WTC11 (cell line): ENCODE measurements around the gene KLHL5. TPM values are rescaled to one million over a fixed set of nuclear protein-coding genes. Genes with fewer than 3 reads are reported as not detected.

Experiments used
- ATAC-seq: fragments of 200-7000 bp; cut with Tn5 transposase; 2 replicates; pipeline ENCODE4 v1.10.0; 2021; ENCODE audit warnings: mild to moderate bottlenecking, moderate library complexity
- CTCF ChIA-PET: fragments of 300-600 bp; sonication (Branson Sonifier 250); formaldehyde crosslinking; loops from one replicate; lab custom pipeline; 2021; ENCODE audit warnings: antibody characterized with exemption; lab: Charles Lee
- POLR2A ChIA-PET: fragments of 350-600 bp; sonication (Branson Sonifier 250); formaldehyde crosslinking; loops from one replicate; lab custom pipeline; 2021; ENCODE audit warnings: antibody characterized with exemption; lab: Charles Lee
- DNase-seq: peaks from one replicate; pipeline ENCODE4 v3.0.0; 2021; ENCODE audit warnings: low spot score
- H3K27ac Mint-ChIP-seq: 2 replicates; pipeline ENCODE4 v1.8.0; 2021; ENCODE audit warnings: mixed read lengths
- H3K27me3 Mint-ChIP-seq: 2 replicates; pipeline ENCODE4 v1.8.0; 2021; ENCODE audit warnings: low read depth, mild to moderate bottlenecking, moderate library complexity, mixed read lengths
- H3K36me3 Mint-ChIP-seq: 2 replicates; pipeline ENCODE4 v1.8.0; 2021; ENCODE audit warnings: mixed read lengths
- H3K4me1 Mint-ChIP-seq: 2 replicates; pipeline ENCODE4 v1.8.0; 2022; ENCODE audit warnings: mixed read lengths
- H3K4me3 Mint-ChIP-seq: 2 replicates; pipeline ENCODE4 v1.8.0; 2021; ENCODE audit warnings: mild to moderate bottlenecking, moderate library complexity, mixed read lengths
- H3K9me3 Mint-ChIP-seq: 2 replicates; pipeline ENCODE4 v1.8.0; 2021; ENCODE audit warnings: mixed read lengths
- E2F5 ChIP-seq: sonication (generic); formaldehyde crosslinking; IDR thresholded peaks from 2 replicates; pipeline ENCODE4 v1.8.1; 2022; ENCODE audit warnings: mild to moderate bottlenecking, moderate library complexity, missing genetic modification reagents
- ERG ChIP-seq: fragments of 250-450 bp; sonication (Bioruptor Pico); IDR thresholded peaks from 2 replicates; pipeline ENCODE4 v1.8.0; 2021; ENCODE audit warnings: mild to moderate bottlenecking
- GTF2I ChIP-seq: fragments of 250-450 bp; sonication (Bioruptor Pico); conservative IDR thresholded peaks from 2 replicates; pipeline ENCODE4 v1.4.0; 2021; ENCODE audit warnings: mild to moderate bottlenecking
- NR2C2 ChIP-seq: sonication (generic); formaldehyde crosslinking; IDR thresholded peaks from 2 replicates; pipeline ENCODE4 v1.8.0; 2022; ENCODE audit warnings: mild to moderate bottlenecking, missing genetic modification reagents
- PRDM15 ChIP-seq: sonication (generic); formaldehyde crosslinking; IDR thresholded peaks from 2 replicates; pipeline ENCODE4 v1.8.0; 2022; ENCODE audit warnings: missing genetic modification reagents
- SMAD4 ChIP-seq: sonication (generic); formaldehyde crosslinking; IDR thresholded peaks from 2 replicates; pipeline ENCODE4 v1.8.0; 2022; ENCODE audit warnings: mild to moderate bottlenecking, missing genetic modification reagents
- TCF7 ChIP-seq: sonication (generic); formaldehyde crosslinking; IDR thresholded peaks from 2 replicates; pipeline ENCODE4 v1.8.0; 2022; ENCODE audit warnings: mild to moderate bottlenecking, low read depth, missing genetic modification reagents, moderate library complexity
- ZMAT4 ChIP-seq: fragments of 250-450 bp; sonication (Bioruptor Pico); IDR thresholded peaks from 2 replicates; pipeline ENCODE4 v1.9.0; 2021; ENCODE audit warnings: mild to moderate bottlenecking
- ZNF121 ChIP-seq: sonication (generic); formaldehyde crosslinking; IDR thresholded peaks from 2 replicates; pipeline ENCODE4 v1.8.0; 2023; ENCODE audit warnings: missing genetic modification reagents
- ZNF138 ChIP-seq: sonication (generic); formaldehyde crosslinking; conservative IDR thresholded peaks from 2 replicates; pipeline ENCODE4 v1.8.1; 2022; ENCODE audit warnings: mild to moderate bottlenecking, moderate library complexity, missing genetic modification reagents
- ZNF232 ChIP-seq: sonication (generic); formaldehyde crosslinking; IDR thresholded peaks from 2 replicates; pipeline ENCODE4 v1.8.0; 2022; ENCODE audit warnings: mild to moderate bottlenecking, missing genetic modification reagents
- ZNF532 ChIP-seq: fragments of 250-450 bp; sonication (Bioruptor Pico); IDR thresholded peaks from 2 replicates; pipeline ENCODE4 v1.9.0; 2021; ENCODE audit warnings: mild to moderate bottlenecking, borderline replicate concordance
- total RNA-seq: library from RNA; stranded (reverse); gene quantifications from 3 replicates; pipeline ENCODE4 v1.2.3, GENCODE V29; 2021
- TF ChIP-seq, protein P1 (sequence below): sonication (generic); formaldehyde crosslinking; IDR thresholded peaks from 2 replicates; pipeline ENCODE4 v1.8.0; 2022; ENCODE audit warnings: mild to moderate bottlenecking, missing genetic modification reagents
- TF ChIP-seq, protein P2 (sequence below): sonication (generic); formaldehyde crosslinking; IDR thresholded peaks from 2 replicates; pipeline ENCODE4 v1.8.1; 2022; ENCODE audit warnings: mild to moderate bottlenecking, missing genetic modification reagents, moderate library complexity, borderline replicate concordance
- TF ChIP-seq, protein P3 (sequence below): sonication (generic); formaldehyde crosslinking; IDR thresholded peaks from 2 replicates; pipeline ENCODE4 v1.8.1; 2022; ENCODE audit warnings: missing genetic modification reagents, borderline replicate concordance
- TF ChIP-seq, protein P4 (sequence below): sonication (generic); formaldehyde crosslinking; conservative IDR thresholded peaks from 2 replicates; pipeline ENCODE4 v1.8.1; 2023; ENCODE audit warnings: mild to moderate bottlenecking, low read depth, missing genetic modification reagents, moderate library complexity

KLHL5 gene
- total RNA-seq, 1 experiment from 2014 or later: 21.1 TPM

DNA sequence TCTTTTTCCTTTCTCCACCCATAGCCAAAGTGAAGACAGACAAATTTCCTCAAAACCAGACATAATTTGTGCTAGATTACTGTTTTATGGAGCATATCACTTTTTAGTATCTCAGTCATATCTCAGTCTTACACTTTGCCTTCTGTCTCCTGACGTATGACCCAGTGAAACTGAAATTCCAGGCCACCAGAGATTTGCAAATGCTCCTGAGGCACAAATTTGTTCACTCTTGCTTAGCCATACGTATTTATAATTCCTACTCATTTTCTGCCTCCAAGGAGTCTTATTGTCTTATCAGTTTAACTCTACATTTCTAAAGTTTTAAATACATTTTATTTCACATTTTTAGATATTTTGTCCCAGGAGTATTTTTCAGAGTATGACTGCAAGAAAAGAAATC lies 39.8 kb upstream of the KLHL5 start (continued):
- no peak for TF ChIP-seq PRDM15 (CRISPR knock-in tag)
- TF ChIP-seq NR2C2 (CRISPR knock-in tag): no peak
- TF ChIP-seq SMAD4 (CRISPR knock-in tag): no peak
- TF ChIP-seq ZNF121 (CRISPR knock-in tag): no peak
- TF ChIP-seq, protein P1, sequence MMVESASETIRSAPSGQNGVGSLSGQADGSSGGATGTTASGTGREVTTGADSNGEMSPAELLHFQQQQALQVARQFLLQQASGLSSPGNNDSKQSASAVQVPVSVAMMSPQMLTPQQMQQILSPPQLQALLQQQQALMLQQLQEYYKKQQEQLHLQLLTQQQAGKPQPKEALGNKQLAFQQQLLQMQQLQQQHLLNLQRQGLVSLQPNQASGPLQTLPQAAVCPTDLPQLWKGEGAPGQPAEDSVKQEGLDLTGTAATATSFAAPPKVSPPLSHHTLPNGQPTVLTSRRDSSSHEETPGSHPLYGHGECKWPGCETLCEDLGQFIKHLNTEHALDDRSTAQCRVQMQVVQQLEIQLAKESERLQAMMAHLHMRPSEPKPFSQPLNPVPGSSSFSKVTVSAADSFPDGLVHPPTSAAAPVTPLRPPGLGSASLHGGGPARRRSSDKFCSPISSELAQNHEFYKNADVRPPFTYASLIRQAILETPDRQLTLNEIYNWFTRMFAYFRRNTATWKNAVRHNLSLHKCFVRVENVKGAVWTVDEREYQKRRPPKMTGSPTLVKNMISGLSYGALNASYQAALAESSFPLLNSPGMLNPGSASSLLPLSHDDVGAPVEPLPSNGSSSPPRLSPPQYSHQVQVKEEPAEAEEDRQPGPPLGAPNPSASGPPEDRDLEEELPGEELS: no peak
- TF ChIP-seq ZNF138 (CRISPR knock-in tag): no peak
- TF ChIP-seq, all 79 proteins: peak for 0

DNA sequence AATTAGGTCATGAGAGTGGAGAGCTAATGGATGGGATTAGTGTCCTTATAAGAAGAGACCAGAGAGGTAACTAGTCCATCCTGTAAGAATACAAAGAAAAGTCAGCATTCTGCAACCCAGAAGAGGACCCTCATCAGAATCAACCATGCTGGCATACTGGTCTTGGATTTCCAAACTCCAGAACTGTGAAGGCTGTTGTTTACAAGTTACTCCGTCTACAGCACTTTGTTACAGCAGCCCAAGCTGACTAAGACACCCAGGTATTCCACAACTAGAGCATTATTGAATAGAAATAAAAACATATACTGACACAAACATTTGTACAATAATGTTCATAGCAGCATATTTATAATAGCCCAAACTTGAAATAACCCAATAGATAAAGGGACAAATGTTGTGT lies 39.0 kb upstream of the KLHL5 start:
- no peak for ATAC-seq
- H3K27ac Mint-ChIP-seq: no peak overlapping the region
- H3K36me3 Mint-ChIP-seq: no peaks in the 10 kb centered on the region
- H3K4me3 Mint-ChIP-seq: no peak overlapping the region
- H3K27me3 Mint-ChIP-seq: no peaks in the 10 kb centered on the region
- H3K9me3 Mint-ChIP-seq: peaks cover 9% of the 10 kb centered on the region
- ChIA-PET CTCF (no interaction called here), POLR2A (no interaction called here)
- no peaks in the 10 kb centered on the region for H3K4me1 Mint-ChIP-seq
- no peak for DNase-seq
- TF ChIP-seq, protein P2, sequence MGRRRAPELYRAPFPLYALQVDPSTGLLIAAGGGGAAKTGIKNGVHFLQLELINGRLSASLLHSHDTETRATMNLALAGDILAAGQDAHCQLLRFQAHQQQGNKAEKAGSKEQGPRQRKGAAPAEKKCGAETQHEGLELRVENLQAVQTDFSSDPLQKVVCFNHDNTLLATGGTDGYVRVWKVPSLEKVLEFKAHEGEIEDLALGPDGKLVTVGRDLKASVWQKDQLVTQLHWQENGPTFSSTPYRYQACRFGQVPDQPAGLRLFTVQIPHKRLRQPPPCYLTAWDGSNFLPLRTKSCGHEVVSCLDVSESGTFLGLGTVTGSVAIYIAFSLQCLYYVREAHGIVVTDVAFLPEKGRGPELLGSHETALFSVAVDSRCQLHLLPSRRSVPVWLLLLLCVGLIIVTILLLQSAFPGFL (CRISPR knock-in tag): no peak
- TF ChIP-seq TCF7 (CRISPR knock-in tag) (no peak), GTF2I (CRISPR knock-in tag) (no peak), ZNF232 (CRISPR knock-in tag) (no peak), ZNF532 (no peak), ZMAT4 (CRISPR knock-in tag) (no peak), ERG (CRISPR knock-in tag) (no peak), E2F5 (CRISPR knock-in tag) (no peak)
- TF ChIP-seq, protein P3, sequence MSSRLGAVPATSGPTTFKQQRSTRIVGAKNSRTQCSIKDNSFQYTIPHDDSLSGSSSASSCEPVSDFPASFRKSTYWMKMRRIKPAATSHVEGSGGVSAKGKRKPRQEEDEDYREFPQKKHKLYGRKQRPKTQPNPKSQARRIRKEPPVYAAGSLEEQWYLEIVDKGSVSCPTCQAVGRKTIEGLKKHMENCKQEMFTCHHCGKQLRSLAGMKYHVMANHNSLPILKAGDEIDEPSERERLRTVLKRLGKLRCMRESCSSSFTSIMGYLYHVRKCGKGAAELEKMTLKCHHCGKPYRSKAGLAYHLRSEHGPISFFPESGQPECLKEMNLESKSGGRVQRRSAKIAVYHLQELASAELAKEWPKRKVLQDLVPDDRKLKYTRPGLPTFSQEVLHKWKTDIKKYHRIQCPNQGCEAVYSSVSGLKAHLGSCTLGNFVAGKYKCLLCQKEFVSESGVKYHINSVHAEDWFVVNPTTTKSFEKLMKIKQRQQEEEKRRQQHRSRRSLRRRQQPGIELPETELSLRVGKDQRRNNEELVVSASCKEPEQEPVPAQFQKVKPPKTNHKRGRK: no peak
- TF ChIP-seq, protein P4, sequence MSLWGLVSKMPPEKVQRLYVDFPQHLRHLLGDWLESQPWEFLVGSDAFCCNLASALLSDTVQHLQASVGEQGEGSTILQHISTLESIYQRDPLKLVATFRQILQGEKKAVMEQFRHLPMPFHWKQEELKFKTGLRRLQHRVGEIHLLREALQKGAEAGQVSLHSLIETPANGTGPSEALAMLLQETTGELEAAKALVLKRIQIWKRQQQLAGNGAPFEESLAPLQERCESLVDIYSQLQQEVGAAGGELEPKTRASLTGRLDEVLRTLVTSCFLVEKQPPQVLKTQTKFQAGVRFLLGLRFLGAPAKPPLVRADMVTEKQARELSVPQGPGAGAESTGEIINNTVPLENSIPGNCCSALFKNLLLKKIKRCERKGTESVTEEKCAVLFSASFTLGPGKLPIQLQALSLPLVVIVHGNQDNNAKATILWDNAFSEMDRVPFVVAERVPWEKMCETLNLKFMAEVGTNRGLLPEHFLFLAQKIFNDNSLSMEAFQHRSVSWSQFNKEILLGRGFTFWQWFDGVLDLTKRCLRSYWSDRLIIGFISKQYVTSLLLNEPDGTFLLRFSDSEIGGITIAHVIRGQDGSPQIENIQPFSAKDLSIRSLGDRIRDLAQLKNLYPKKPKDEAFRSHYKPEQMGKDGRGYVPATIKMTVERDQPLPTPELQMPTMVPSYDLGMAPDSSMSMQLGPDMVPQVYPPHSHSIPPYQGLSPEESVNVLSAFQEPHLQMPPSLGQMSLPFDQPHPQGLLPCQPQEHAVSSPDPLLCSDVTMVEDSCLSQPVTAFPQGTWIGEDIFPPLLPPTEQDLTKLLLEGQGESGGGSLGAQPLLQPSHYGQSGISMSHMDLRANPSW (CRISPR knock-in tag): no peak
